ENCODE data around the gene TNFRSF18.

Gene TNFRSF18

GRCh38 chr1:1183221-1183747 lies 23.1 kb downstream of the TNFRSF18 start:
- TF ChIP-seq CTCF (conservative IDR thresholded peaks at IDR 0.05; ENCODE audit: control insufficient read depth, insufficient read depth, low read depth, low read length): no peak
- H3K4me3 ChIP-seq (ENCODE audit: control insufficient read depth, low read depth, low read length): no peak overlapping the region
- DNase-seq (ENCODE audit: low read depth): no peak

GRCh38 chr1:1182491-1183220 lies 23.7 kb downstream of the TNFRSF18 start:
- TF ChIP-seq CTCF (conservative IDR thresholded peaks at IDR 0.05; ENCODE audit: control insufficient read depth, insufficient read depth, low read depth, low read length): no peak
- no peak overlapping the region for H3K4me3 ChIP-seq (ENCODE audit: control insufficient read depth, low read depth, low read length)

GRCh38 chr1:1181938-1182410 lies 24.4 kb downstream of the TNFRSF18 start:
- no peak overlapping the region for H3K4me3 ChIP-seq (ENCODE audit: control insufficient read depth, low read depth, low read length)
- DNase-seq (ENCODE audit: low read depth): no peak
- TF ChIP-seq CTCF (conservative IDR thresholded peaks at IDR 0.05; ENCODE audit: control insufficient read depth, insufficient read depth, low read depth, low read length): no peak

More at GRCh38 chr1:1182491-1183220, 23.7 kb downstream of the TNFRSF18 start:
- DNase-seq (ENCODE audit: low read depth): no peak

- H3K4me3 ChIP-seq (ENCODE audit: control insufficient read depth, low read depth, low read length): no peak overlapping the region
- no peak for TF ChIP-seq CTCF (conservative IDR thresholded peaks at IDR 0.05; ENCODE audit: control insufficient read depth, insufficient read depth, low read depth, low read length)
- DNase-seq (ENCODE audit: low read depth): no peak
Observed at GRCh38 chr1:1181129-1181937, 25.1 kb downstream of the TNFRSF18 start.

- DNase-seq (ENCODE audit: low read depth): no peak
- no peak for TF ChIP-seq CTCF (conservative IDR thresholded peaks at IDR 0.05; ENCODE audit: control insufficient read depth, insufficient read depth, low read depth, low read length)
- no peak overlapping the region for H3K4me3 ChIP-seq (ENCODE audit: control insufficient read depth, low read depth, low read length)
Observed at GRCh38 chr1:1179983-1180861, 26.2 kb downstream of the TNFRSF18 start.
